ENCODE results near the gene BUD13. TPM values are rescaled to one million over a fixed set of nuclear protein-coding genes. Genes with fewer than 3 reads are reported as not detected.
A peak's percentile ranks its signal among the peaks of the same experiment; 100 is the strongest.

The BUD13 gene
- total RNA-seq, 2 donors from 2014 or later = 17.9 to 19.1 TPM

GRCh38 chr11:116787786-116788486 is 15.1 kb upstream of the BUD13 start, which contains the start of gene ZPR1:
TSS of gene ZPR1 (minus strand) at chr11:116788023. CDS start at chr11:116787990, 33 bp downstream.
- H3K27me3 ChIP-seq = no peaks in the 10 kb centered on the region
- peak within 1 kb of the TSS; percentile 87 for H3K4me3 ChIP-seq
- H3K36me3 ChIP-seq = peaks cover 7% of the 10 kb centered on the region
- intact Hi-C loops (cut with DNase I) = no loop called here
- H3K9me3 ChIP-seq = no peaks in the 10 kb centered on the region
- peak; percentile 91 for DNase-seq
- no peak for TF ChIP-seq CTCF (IDR thresholded peaks at IDR 0.05)
- H3K9ac ChIP-seq (ENCODE audit: low read depth in 2 of 2, low read length in 2 of 2) = peak within 1 kb of the TSS; percentile 79
- H3K27ac ChIP-seq = peak within 1 kb of the TSS; percentile 53
- peaks cover 6% of the 10 kb centered on the region for H3K4me1 ChIP-seq

DNA sequence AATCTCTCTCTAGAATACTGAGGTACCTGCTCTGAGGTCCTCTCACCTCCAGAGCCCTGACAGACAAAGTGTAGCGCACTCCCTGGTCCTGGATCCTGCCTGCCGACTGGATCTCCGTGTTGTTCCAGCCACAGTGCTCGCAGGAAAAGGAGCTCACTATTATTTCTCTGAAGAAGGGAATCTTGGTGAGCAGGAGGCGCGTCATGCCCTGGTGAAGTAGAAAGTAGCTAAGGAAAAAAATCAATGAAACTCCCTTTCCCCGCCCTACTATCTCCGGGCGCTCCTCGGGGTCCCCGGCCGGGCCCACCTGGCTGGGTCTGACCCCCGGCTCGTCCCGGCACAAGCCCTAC is 14.6 kb upstream of the BUD13 start:
- DNase-seq = no peak
- intact Hi-C loops (cut with DNase I) = no loop called here
- peak overlapping the region; percentile 53 for H3K27ac ChIP-seq
- no peaks in the 10 kb centered on the region for H3K9me3 ChIP-seq
- H3K36me3 ChIP-seq = peaks cover 7% of the 10 kb centered on the region
- H3K4me1 ChIP-seq = peaks cover 6% of the 10 kb centered on the region
- peak overlapping the region; percentile 79 for H3K9ac ChIP-seq (ENCODE audit: low read depth in 2 of 2, low read length in 2 of 2)
- no peaks in the 10 kb centered on the region for H3K27me3 ChIP-seq
- no peak for TF ChIP-seq CTCF (IDR thresholded peaks at IDR 0.05)
- peak overlapping the region; percentile 87 for H3K4me3 ChIP-seq

DNA sequence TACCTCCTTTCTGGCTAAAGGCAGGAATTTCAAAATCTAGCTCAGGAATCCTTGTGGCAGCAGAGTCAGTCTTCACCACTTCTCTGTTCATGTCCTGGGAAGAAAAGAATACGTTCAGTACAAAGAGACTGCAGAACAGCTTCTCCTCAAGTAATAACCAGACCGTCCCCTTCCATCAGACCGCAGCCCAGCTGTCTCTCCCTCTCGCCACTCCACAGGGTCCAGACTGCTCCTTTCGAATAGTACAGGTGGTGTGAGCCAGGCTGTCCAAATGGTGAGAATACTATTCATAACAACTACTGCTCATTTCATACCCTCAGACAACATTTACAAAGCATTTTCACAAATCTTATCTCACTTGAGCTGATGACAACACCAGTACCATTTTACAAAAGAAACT is 14.2 kb upstream of the BUD13 start:
- peak overlapping the region; percentile 79 for H3K9ac ChIP-seq (ENCODE audit: low read depth in 2 of 2, low read length in 2 of 2)
- intact Hi-C loops (cut with DNase I) = no loop called here
- peak overlapping the region; percentile 87 for H3K4me3 ChIP-seq
- no peaks in the 10 kb centered on the region for H3K9me3 ChIP-seq
- no peak overlapping the region for H3K27ac ChIP-seq
- peaks cover 6% of the 10 kb centered on the region for H3K4me1 ChIP-seq
- DNase-seq = no peak
- no peaks in the 10 kb centered on the region for H3K27me3 ChIP-seq
- H3K36me3 ChIP-seq = peaks cover 7% of the 10 kb centered on the region
- no peak for TF ChIP-seq CTCF (IDR thresholded peaks at IDR 0.05)

- intact Hi-C loops (cut with DNase I) = no loop called here
- Histone ChIP-seq H3K27me3 (no peaks in the 10 kb centered on the region), H3K27ac (no peak overlapping the region), H3K4me1 (peaks cover 6% of the 10 kb centered on the region), H3K4me3 (no peak overlapping the region), H3K9me3 (no peaks in the 10 kb centered on the region), H3K9ac (ENCODE audit: low read depth in 2 of 2, low read length in 2 of 2) (no peak overlapping the region), H3K36me3 (peaks cover 7% of the 10 kb centered on the region)
- no peak for DNase-seq
- no peak for TF ChIP-seq CTCF (IDR thresholded peaks at IDR 0.05)
Observed at GRCh38 chr11:116786326-116786725, 13.5 kb upstream of the BUD13 start.

DNA sequence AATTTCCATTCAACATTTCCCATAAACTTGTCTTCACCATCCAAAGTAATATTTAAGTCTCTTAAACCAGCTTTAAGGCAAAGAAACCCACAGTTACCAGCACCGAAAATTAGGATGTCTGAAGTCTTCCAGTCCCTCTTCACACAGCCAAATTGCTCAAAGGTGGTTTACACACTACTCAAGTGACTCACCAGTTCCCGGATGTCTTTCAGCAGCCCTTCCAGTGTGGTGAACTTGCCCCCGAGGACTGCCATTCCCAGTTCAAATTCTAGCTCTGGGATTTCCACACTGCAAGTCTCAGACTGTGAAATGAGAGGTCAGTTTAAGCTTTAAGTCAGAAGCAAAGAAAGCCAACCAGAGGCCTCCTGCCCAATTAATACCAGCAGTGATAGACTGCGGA is 9.9 kb upstream of the BUD13 start:
- intact Hi-C loops (cut with DNase I) = no loop called here
- Histone ChIP-seq H3K4me1 (peaks cover 6% of the 10 kb centered on the region), H3K9ac (ENCODE audit: low read depth in 2 of 2, low read length in 2 of 2) (no peak overlapping the region), H3K27ac (no peak overlapping the region), H3K27me3 (no peaks in the 10 kb centered on the region), H3K36me3 (peaks cover 19% of the 10 kb centered on the region), H3K9me3 (no peaks in the 10 kb centered on the region), H3K4me3 (no peak overlapping the region)
- DNase-seq = no peak
- TF ChIP-seq CTCF (IDR thresholded peaks at IDR 0.05) = no peak
